ENCODE results near the gene RPS3A. TPM values are rescaled to one million over a fixed set of nuclear protein-coding genes. Genes with fewer than 3 reads are reported as not detected.
"Not testable (repeated sequence)": the region's sequence is repeated elsewhere in the genome, so short reads cannot be mapped to it uniquely, and the experiment has no call there.

Gene RPS3A
- total RNA-seq, result 1,042 to 1,173 TPM (median 1,077 TPM) in 3 replicates
- long read RNA-seq, transcript RPS3A-208 (4 exons, 576 nt), result minor isoform, 13 of 1,245 reads
- long read RNA-seq, transcript RPS3A-205 (6 exons, 674 nt), result minor isoform, 9 of 1,245 reads
- long read RNA-seq, transcript RPS3A-201 (6 exons, 934 nt), result major isoform, 870 of 1,245 reads
- long read RNA-seq, partial matches to known transcripts, result 342 of 1,245 reads
- long read RNA-seq, other reads (novel, unspliced or antisense), result 11 of 1,245 reads

GRCh38 chr4:151099229-151099975 lies at the start of gene RPS3A:
TSS of gene RPS3A (plus strand) at chr4:151099628. CDS start at chr4:151099653, 25 bp downstream.
- Mint-ChIP-seq H3K9me3 (ENCODE audit: low read depth) (no peaks in the 10 kb centered on the region), H3K4me3 (ENCODE audit: unreplicated experiment) (peak within 1 kb of the TSS; percentile 96), H3K4me1 (ENCODE audit: low read depth) (peaks cover 33% of the 10 kb centered on the region), H3K27me3 (ENCODE audit: low read depth) (no peaks in the 10 kb centered on the region), H3K27ac (ENCODE audit: unreplicated experiment) (peak within 1 kb of the TSS; percentile 99), H3K36me3 (ENCODE audit: low read depth) (peaks cover 24% of the 10 kb centered on the region)
- peak; percentile 87 for TF ChIP-seq CTCF (IDR thresholded peaks at IDR 0.05)
- DNase-seq (ENCODE audit: low spot score), result peak; percentile 96

- Mint-ChIP-seq H3K9me3 (ENCODE audit: low read depth) (peaks cover 4% of the 10 kb centered on the region), H3K36me3 (ENCODE audit: low read depth) (peaks cover 2% of the 10 kb centered on the region), H3K4me1 (ENCODE audit: low read depth) (no peaks in the 10 kb centered on the region), H3K27me3 (ENCODE audit: low read depth) (peaks cover 2% of the 10 kb centered on the region), H3K27ac (ENCODE audit: unreplicated experiment) (no peak overlapping the region), H3K4me3 (ENCODE audit: unreplicated experiment) (no peak overlapping the region)
- DNase-seq (ENCODE audit: low spot score), result no peak
- no peak for TF ChIP-seq CTCF (IDR thresholded peaks at IDR 0.05)
Measured at GRCh38 chr4:151052785-151053184, 46.6 kb upstream of the RPS3A start.

- H3K4me1 Mint-ChIP-seq (ENCODE audit: low read depth), result no peaks in the 10 kb centered on the region
- no peak overlapping the region for H3K4me3 Mint-ChIP-seq (ENCODE audit: unreplicated experiment)
- peaks cover 4% of the 10 kb centered on the region for H3K9me3 Mint-ChIP-seq (ENCODE audit: low read depth)
- DNase-seq (ENCODE audit: low spot score), result no peak
- H3K27me3 Mint-ChIP-seq (ENCODE audit: low read depth), result peaks cover 2% of the 10 kb centered on the region
- no peak overlapping the region for H3K27ac Mint-ChIP-seq (ENCODE audit: unreplicated experiment)
- no peak for TF ChIP-seq CTCF (IDR thresholded peaks at IDR 0.05)
- peaks cover 2% of the 10 kb centered on the region for H3K36me3 Mint-ChIP-seq (ENCODE audit: low read depth)
Measured at GRCh38 chr4:151055539-151055938, 43.9 kb upstream of the RPS3A start.

- H3K27me3 Mint-ChIP-seq (ENCODE audit: low read depth); H3K4me3 Mint-ChIP-seq (ENCODE audit: unreplicated experiment); H3K27ac Mint-ChIP-seq (ENCODE audit: unreplicated experiment); DNase-seq (ENCODE audit: low spot score); H3K4me1 Mint-ChIP-seq (ENCODE audit: low read depth); H3K9me3 Mint-ChIP-seq (ENCODE audit: low read depth); H3K36me3 Mint-ChIP-seq (ENCODE audit: low read depth): not testable (repeated sequence)
Measured at GRCh38 chr4:151063143-151063542, 36.3 kb upstream of the RPS3A start.

GRCh38 chr4:151067316-151067970 lies 32.0 kb upstream of the RPS3A start:
- H3K27me3 Mint-ChIP-seq (ENCODE audit: low read depth), result no peaks in the 10 kb centered on the region
- no peaks in the 10 kb centered on the region for H3K36me3 Mint-ChIP-seq (ENCODE audit: low read depth)
- no peak overlapping the region for H3K27ac Mint-ChIP-seq (ENCODE audit: unreplicated experiment)
- H3K4me1 Mint-ChIP-seq (ENCODE audit: low read depth), result no peaks in the 10 kb centered on the region
- H3K4me3 Mint-ChIP-seq (ENCODE audit: unreplicated experiment), result no peak overlapping the region
- no peak for TF ChIP-seq CTCF (IDR thresholded peaks at IDR 0.05)
- DNase-seq (ENCODE audit: low spot score), result no peak
- no peaks in the 10 kb centered on the region for H3K9me3 Mint-ChIP-seq (ENCODE audit: low read depth)
